ENCODE measurements around the gene STARD3. TPM values are rescaled to one million over a fixed set of nuclear protein-coding genes. Genes with fewer than 3 reads are reported as not detected.
A peak's percentile ranks its signal among the peaks of the same experiment; 100 is the strongest.

Gene STARD3
- total RNA-seq, 1 donor from 2014 or later: 11.5 TPM

GRCh38 chr17:39642291-39643074 lies 5.5 kb downstream of the STARD3 start:
- peaks cover 0 to 2% (median 2%) of the 10 kb centered on the region in 3 donors for H3K36me3 ChIP-seq (ENCODE audit: control insufficient read depth in 3 of 3, insufficient read depth in 3 of 3, low read length in 3 of 3)
- no peaks in the 10 kb centered on the region for H3K9me3 ChIP-seq (ENCODE audit: control insufficient read depth in 3 of 3, low read length in 3 of 3)
- H3K9ac ChIP-seq (ENCODE audit: low read depth in 1 of 3, low read length in 3 of 3): peak overlapping the region in 1 of 3 donors; percentile 50
- no peaks in the 10 kb centered on the region for H3K27me3 ChIP-seq (ENCODE audit: control insufficient read depth in 3 of 3, insufficient read depth in 3 of 3, low read length in 3 of 3)
- no peak overlapping the region for H3K4me3 ChIP-seq (ENCODE audit: low read length in 3 of 3)
- H3K27ac ChIP-seq (ENCODE audit: low read depth, low read length): no peak overlapping the region
- peaks cover 29 to 66% (median 54%) of the 10 kb centered on the region in 3 donors for H3K4me1 ChIP-seq (ENCODE audit: control insufficient read depth in 3 of 3, insufficient read depth in 3 of 3, low read length in 3 of 3)

DNA sequence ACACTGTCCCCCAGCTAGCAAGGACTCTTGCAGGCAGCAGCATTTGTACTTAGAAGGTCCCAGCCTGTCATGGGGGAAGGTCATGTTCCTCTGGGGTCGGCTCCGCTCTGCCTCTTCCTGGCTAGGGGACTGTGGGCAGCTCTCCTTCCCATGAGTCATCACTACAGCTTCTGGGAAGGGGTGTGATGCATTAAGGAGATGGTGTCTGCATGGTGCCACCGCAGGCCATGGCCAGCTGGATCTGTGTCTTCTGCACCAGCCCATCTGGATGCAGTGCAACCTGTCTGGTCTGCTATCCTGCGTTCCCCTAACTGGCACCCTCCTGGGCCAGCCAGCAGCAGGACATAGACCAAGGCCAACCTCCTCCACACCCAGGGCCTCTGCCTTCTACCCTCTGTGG lies 6.3 kb downstream of the STARD3 start:
- Histone ChIP-seq H3K27ac (ENCODE audit: low read depth, low read length) (no peak overlapping the region), H3K9ac (ENCODE audit: low read depth in 1 of 3, low read length in 3 of 3) (no peak overlapping the region), H3K9me3 (ENCODE audit: control insufficient read depth in 3 of 3, low read length in 3 of 3) (no peaks in the 10 kb centered on the region), H3K36me3 (ENCODE audit: control insufficient read depth in 3 of 3, insufficient read depth in 3 of 3, low read length in 3 of 3) (peaks cover 0 to 2% (median under 1%) of the 10 kb centered on the region in 3 donors), H3K4me1 (ENCODE audit: control insufficient read depth in 3 of 3, insufficient read depth in 3 of 3, low read length in 3 of 3) (peaks cover 22 to 58% (median 46%) of the 10 kb centered on the region in 3 donors), H3K4me3 (ENCODE audit: low read length in 3 of 3) (no peak overlapping the region), H3K27me3 (ENCODE audit: control insufficient read depth in 3 of 3, insufficient read depth in 3 of 3, low read length in 3 of 3) (no peaks in the 10 kb centered on the region)

DNA sequence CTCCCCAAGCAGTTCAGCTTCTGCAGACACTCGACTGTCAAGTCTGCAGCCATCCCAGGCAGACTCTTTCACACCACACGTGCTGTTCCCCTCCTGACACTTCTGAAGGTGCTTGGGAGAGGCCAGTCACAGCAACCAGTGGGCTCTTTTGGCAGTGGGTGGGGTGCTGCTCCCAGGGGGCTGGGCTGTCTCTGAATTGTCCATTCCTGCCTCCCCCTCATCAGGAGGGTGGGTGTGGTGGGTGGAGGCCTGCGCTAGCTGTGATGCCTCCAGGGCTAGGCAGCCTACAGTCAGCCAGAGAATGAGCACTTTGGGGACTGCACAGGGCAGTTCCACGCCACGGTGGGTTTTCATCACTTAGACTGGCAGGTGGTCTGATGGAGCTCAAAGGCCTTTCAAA lies 10.3 kb downstream of the STARD3 start:
- Histone ChIP-seq H3K9me3 (ENCODE audit: control insufficient read depth in 3 of 3, low read length in 3 of 3) (no peaks in the 10 kb centered on the region), H3K4me1 (ENCODE audit: control insufficient read depth in 3 of 3, insufficient read depth in 3 of 3, low read length in 3 of 3) (peaks cover 2 to 27% (median 15%) of the 10 kb centered on the region in 3 donors), H3K36me3 (ENCODE audit: control insufficient read depth in 3 of 3, insufficient read depth in 3 of 3, low read length in 3 of 3) (peaks cover 0 to 2% (median 0%) of the 10 kb centered on the region in 3 donors), H3K27ac (ENCODE audit: low read depth, low read length) (no peak overlapping the region), H3K4me3 (ENCODE audit: low read length in 3 of 3) (no peak overlapping the region), H3K9ac (ENCODE audit: low read depth in 1 of 3, low read length in 3 of 3) (no peak overlapping the region), H3K27me3 (ENCODE audit: control insufficient read depth in 3 of 3, insufficient read depth in 3 of 3, low read length in 3 of 3) (no peaks in the 10 kb centered on the region)

DNA sequence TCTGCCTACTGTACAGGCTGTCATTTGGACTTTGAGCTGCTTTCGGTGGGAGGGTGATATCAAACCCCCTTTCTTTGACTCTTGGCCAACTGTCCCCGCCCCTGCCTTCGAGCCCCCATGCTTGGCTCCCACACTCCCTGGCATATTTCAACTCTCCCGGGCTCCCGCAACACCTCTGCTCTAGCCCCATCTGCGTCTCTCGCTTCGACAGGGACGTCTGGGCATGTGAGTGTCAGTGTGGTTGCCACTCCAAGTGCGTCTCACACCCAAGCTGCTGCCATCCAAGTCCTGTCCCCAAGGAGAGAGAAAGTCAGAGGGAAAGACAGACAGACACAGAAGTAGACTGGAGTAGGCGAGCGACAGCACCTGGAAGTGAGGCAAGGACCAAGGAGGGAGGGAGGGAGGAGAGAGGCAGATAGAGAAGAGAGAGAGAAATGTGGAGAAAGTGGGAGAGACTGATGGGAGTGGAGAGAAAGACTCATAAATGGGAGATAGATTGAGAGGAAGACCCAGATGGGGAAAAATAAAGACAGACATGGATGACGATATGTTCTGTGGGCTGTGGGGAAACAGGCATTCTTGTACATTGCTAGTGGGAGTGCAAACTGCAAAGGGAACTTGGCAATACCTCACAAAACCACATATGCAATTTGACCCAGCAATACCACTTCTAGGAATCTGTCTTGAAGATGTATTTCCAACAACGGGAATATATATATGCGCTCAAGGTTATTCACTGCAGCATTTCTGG lies 11.8 kb downstream of the STARD3 start:
- H3K9ac ChIP-seq (ENCODE audit: low read depth in 1 of 3, low read length in 3 of 3): no peak overlapping the region
- no peaks in the 10 kb centered on the region for H3K9me3 ChIP-seq (ENCODE audit: control insufficient read depth in 3 of 3, low read length in 3 of 3)

DNA sequence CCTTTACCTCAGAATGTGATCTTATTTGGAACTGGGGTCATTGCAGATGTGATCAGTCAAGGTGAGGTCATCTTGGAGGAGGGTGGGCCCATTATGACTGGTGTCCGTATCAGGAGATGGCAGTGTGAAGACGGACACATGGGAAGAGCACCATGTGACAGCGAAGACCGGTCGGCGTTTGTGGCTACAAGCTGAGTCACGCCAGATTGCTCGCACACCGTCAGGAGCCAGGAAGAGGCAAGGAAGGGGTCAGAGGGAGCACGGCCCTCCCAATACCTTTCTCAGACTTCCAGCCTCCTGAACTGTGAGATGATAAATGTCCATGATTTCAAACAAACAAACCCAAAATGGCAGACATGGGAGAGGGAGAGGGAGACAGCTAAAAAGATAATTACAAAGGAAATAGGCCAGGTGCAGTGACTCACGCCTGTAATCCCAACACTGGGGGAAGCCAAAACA lies 13.2 kb downstream of the STARD3 start:
- Histone ChIP-seq H3K4me1 (ENCODE audit: control insufficient read depth in 3 of 3, insufficient read depth in 3 of 3, low read length in 3 of 3) (peaks cover 11 to 31% (median 16%) of the 10 kb centered on the region in 3 donors), H3K27ac (ENCODE audit: low read depth, low read length) (no peak overlapping the region), H3K36me3 (ENCODE audit: control insufficient read depth in 3 of 3, insufficient read depth in 3 of 3, low read length in 3 of 3) (peaks cover 0 to 2% (median 0%) of the 10 kb centered on the region in 3 donors), H3K9ac (ENCODE audit: low read depth in 1 of 3, low read length in 3 of 3) (no peak overlapping the region), H3K27me3 (ENCODE audit: control insufficient read depth in 3 of 3, insufficient read depth in 3 of 3, low read length in 3 of 3) (no peaks in the 10 kb centered on the region), H3K4me3 (ENCODE audit: low read length in 3 of 3) (no peak overlapping the region), H3K9me3 (ENCODE audit: control insufficient read depth in 3 of 3, low read length in 3 of 3) (no peaks in the 10 kb centered on the region)

More for the DNA sequence above, 11.8 kb downstream of the STARD3 start:
- H3K27me3 ChIP-seq (ENCODE audit: control insufficient read depth in 3 of 3, insufficient read depth in 3 of 3, low read length in 3 of 3): no peaks in the 10 kb centered on the region
- H3K27ac ChIP-seq (ENCODE audit: low read depth, low read length): no peak overlapping the region
- H3K36me3 ChIP-seq (ENCODE audit: control insufficient read depth in 3 of 3, insufficient read depth in 3 of 3, low read length in 3 of 3): peaks cover 0 to 2% (median 0%) of the 10 kb centered on the region in 3 donors
- no peak overlapping the region for H3K4me3 ChIP-seq (ENCODE audit: low read length in 3 of 3)
- H3K4me1 ChIP-seq (ENCODE audit: control insufficient read depth in 3 of 3, insufficient read depth in 3 of 3, low read length in 3 of 3): peaks cover 6 to 26% (median 15%) of the 10 kb centered on the region in 3 donors

GRCh38 chr17:39651923-39652586 lies 15.1 kb downstream of the STARD3 start:
- Histone ChIP-seq H3K4me1 (ENCODE audit: control insufficient read depth in 3 of 3, insufficient read depth in 3 of 3, low read length in 3 of 3) (peaks cover 11 to 33% (median 23%) of the 10 kb centered on the region in 3 donors), H3K27me3 (ENCODE audit: control insufficient read depth in 3 of 3, insufficient read depth in 3 of 3, low read length in 3 of 3) (no peaks in the 10 kb centered on the region), H3K9me3 (ENCODE audit: control insufficient read depth in 3 of 3, low read length in 3 of 3) (no peaks in the 10 kb centered on the region), H3K36me3 (ENCODE audit: control insufficient read depth in 3 of 3, insufficient read depth in 3 of 3, low read length in 3 of 3) (peaks cover 0 to 2% (median 0%) of the 10 kb centered on the region in 3 donors), H3K27ac (ENCODE audit: low read depth, low read length) (no peak overlapping the region), H3K9ac (ENCODE audit: low read depth in 1 of 3, low read length in 3 of 3) (peak overlapping the region in 1 of 3 donors; percentile 40), H3K4me3 (ENCODE audit: low read length in 3 of 3) (no peak overlapping the region)

GRCh38 chr17:39652587-39653315 lies 15.8 kb downstream of the STARD3 start:
- H3K27me3 ChIP-seq (ENCODE audit: control insufficient read depth in 3 of 3, insufficient read depth in 3 of 3, low read length in 3 of 3): no peaks in the 10 kb centered on the region
- no peak overlapping the region for H3K27ac ChIP-seq (ENCODE audit: low read depth, low read length)
- no peaks in the 10 kb centered on the region for H3K9me3 ChIP-seq (ENCODE audit: control insufficient read depth in 3 of 3, low read length in 3 of 3)
- peak overlapping the region in 1 of 3 donors; percentile 40 for H3K9ac ChIP-seq (ENCODE audit: low read depth in 1 of 3, low read length in 3 of 3)
- peaks cover 14 to 37% (median 25%) of the 10 kb centered on the region in 3 donors for H3K4me1 ChIP-seq (ENCODE audit: control insufficient read depth in 3 of 3, insufficient read depth in 3 of 3, low read length in 3 of 3)
- peaks cover 0 to 2% (median 2%) of the 10 kb centered on the region in 3 donors for H3K36me3 ChIP-seq (ENCODE audit: control insufficient read depth in 3 of 3, insufficient read depth in 3 of 3, low read length in 3 of 3)
- H3K4me3 ChIP-seq (ENCODE audit: low read length in 3 of 3): no peak overlapping the region

- no peak overlapping the region for H3K27ac ChIP-seq (ENCODE audit: low read depth, low read length)
- no peaks in the 10 kb centered on the region for H3K9me3 ChIP-seq (ENCODE audit: control insufficient read depth in 3 of 3, low read length in 3 of 3)
- H3K4me1 ChIP-seq (ENCODE audit: control insufficient read depth in 3 of 3, insufficient read depth in 3 of 3, low read length in 3 of 3): peaks cover 15 to 43% (median 30%) of the 10 kb centered on the region in 3 donors
- no peak overlapping the region for H3K9ac ChIP-seq (ENCODE audit: low read depth in 1 of 3, low read length in 3 of 3)
- H3K4me3 ChIP-seq (ENCODE audit: low read length in 3 of 3): no peak overlapping the region
- H3K36me3 ChIP-seq (ENCODE audit: control insufficient read depth in 3 of 3, insufficient read depth in 3 of 3, low read length in 3 of 3): peaks cover 0 to 3% (median 2%) of the 10 kb centered on the region in 3 donors
- no peaks in the 10 kb centered on the region for H3K27me3 ChIP-seq (ENCODE audit: control insufficient read depth in 3 of 3, insufficient read depth in 3 of 3, low read length in 3 of 3)
These were observed 16.3 kb downstream of the STARD3 start for GRCh38 chr17:39653316-39653661.

DNA sequence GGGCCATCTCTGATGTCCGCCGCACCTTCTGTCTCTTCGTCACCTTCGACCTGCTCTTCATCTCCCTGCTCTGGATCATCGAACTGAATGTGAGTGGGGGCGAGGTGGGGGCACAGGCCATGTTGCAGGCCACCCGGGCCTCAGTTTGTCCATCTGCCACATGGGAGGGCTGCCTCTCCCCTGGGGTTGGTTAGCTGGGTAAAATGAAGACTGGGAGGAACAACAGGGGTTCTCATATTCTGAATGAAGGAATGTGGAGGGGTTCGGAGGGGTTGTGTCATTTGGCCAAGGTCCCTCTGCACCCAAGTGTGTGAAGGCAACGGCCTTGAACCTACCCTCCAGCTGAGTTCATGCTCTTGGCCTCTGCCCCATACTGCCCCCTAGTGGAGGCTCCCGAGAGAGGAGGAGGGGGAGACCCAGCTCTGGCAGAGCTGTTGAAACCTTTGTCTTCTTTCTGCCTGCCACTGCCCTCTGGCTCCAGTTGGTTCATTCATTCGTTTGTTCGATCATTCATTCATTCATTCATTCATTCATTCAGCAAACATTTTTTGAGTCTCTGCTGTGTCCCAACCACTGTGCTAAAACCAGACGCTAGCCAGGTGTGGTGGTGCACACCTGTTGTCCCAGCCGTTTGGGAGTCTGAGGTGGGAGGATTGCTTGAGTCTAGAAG lies 16.9 kb downstream of the STARD3 start:
- Histone ChIP-seq H3K4me3 (ENCODE audit: low read length in 3 of 3) (no peak overlapping the region), H3K9me3 (ENCODE audit: control insufficient read depth in 3 of 3, low read length in 3 of 3) (no peaks in the 10 kb centered on the region), H3K27ac (ENCODE audit: low read depth, low read length) (no peak overlapping the region), H3K4me1 (ENCODE audit: control insufficient read depth in 3 of 3, insufficient read depth in 3 of 3, low read length in 3 of 3) (peaks cover 15 to 48% (median 35%) of the 10 kb centered on the region in 3 donors), H3K36me3 (ENCODE audit: control insufficient read depth in 3 of 3, insufficient read depth in 3 of 3, low read length in 3 of 3) (peaks cover 0 to 3% (median 2%) of the 10 kb centered on the region in 3 donors), H3K27me3 (ENCODE audit: control insufficient read depth in 3 of 3, insufficient read depth in 3 of 3, low read length in 3 of 3) (no peaks in the 10 kb centered on the region), H3K9ac (ENCODE audit: low read depth in 1 of 3, low read length in 3 of 3) (peak overlapping the region in 1 of 3 donors; percentile 54)
